HEK293 (cell line): ENCODE measurements around the gene PMAIP1.

Experiments
- EGR2 ChIP-seq: fragments of 450-650 bp; formaldehyde crosslinking; IDR thresholded peaks from 2 replicates; pipeline ENCODE4 v1.5.1; 2016; ENCODE audit warnings: low read depth, missing biosample characterization, missing genetic modification characterization
- FEZF1 ChIP-seq: fragments of 450-650 bp; formaldehyde crosslinking; IDR thresholded peaks from 2 replicates; pipeline ENCODE4 v1.5.1; 2016; ENCODE audit warnings: missing biosample characterization, missing genetic modification characterization
- MEIS1 ChIP-seq: sonication (generic); formaldehyde crosslinking; IDR thresholded peaks from 2 replicates; pipeline ENCODE4 v1.8.1; 2022; ENCODE audit warnings: missing genetic modification reagents, mild to moderate bottlenecking, borderline replicate concordance
- OVOL3 ChIP-seq: fragments of 450-650 bp; formaldehyde crosslinking; IDR thresholded peaks from 2 replicates; pipeline ENCODE4 v1.5.1; 2016; ENCODE audit warnings: missing biosample characterization, missing genetic modification characterization
- REPIN1 ChIP-seq: fragments of 450-650 bp; formaldehyde crosslinking; IDR thresholded peaks from 2 replicates; pipeline ENCODE4 v1.5.1; 2017; ENCODE audit warnings: missing biosample characterization, missing genetic modification characterization, low read depth
- ZFP37 ChIP-seq: fragments of 450-650 bp; formaldehyde crosslinking; IDR thresholded peaks from 2 replicates; pipeline ENCODE4 v1.5.1; 2016; ENCODE audit warnings: missing biosample characterization, missing genetic modification characterization
- ZNF274 ChIP-seq, 2 experiments: fragments of 200-500 bp in 1 of 2; fragments of 450-650 bp in 1 of 2; sonication (Bioruptor generic) in 1 of 2; formaldehyde crosslinking in 1 of 2; IDR thresholded peaks; 2 replicates each; pipeline versions ENCODE4 v1.5.1 to v1.6.1; 2014 to 2016; ENCODE audit warnings: borderline replicate concordance in 1 of 2, inconsistent platforms in 1 of 2, low read length in 1 of 2, missing biosample characterization in 1 of 2, missing genetic modification characterization in 1 of 2
- ZNF426 ChIP-seq: fragments of 450-650 bp; formaldehyde crosslinking; IDR thresholded peaks from 2 replicates; pipeline ENCODE4 v1.5.1; 2017; ENCODE audit warnings: missing biosample characterization, missing genetic modification characterization, mild to moderate bottlenecking, inconsistent platforms, moderate library complexity
- ZNF529 ChIP-seq: fragments of 450-650 bp; formaldehyde crosslinking; IDR thresholded peaks from 2 replicates; pipeline ENCODE4 v1.5.1; 2017; ENCODE audit warnings: missing genetic modification characterization, missing biosample characterization; ENCODE audit not compliant: insufficient replicate concordance
- ZNF530 ChIP-seq: fragments of 450-650 bp; formaldehyde crosslinking; IDR thresholded peaks from 2 replicates; pipeline ENCODE4 v1.5.1; 2016; ENCODE audit warnings: low read depth, missing biosample characterization, missing genetic modification characterization
- ZNF560 ChIP-seq: fragments of 450-650 bp; formaldehyde crosslinking; IDR thresholded peaks from 2 replicates; pipeline ENCODE4 v1.5.1; 2017; ENCODE audit warnings: missing biosample characterization, missing genetic modification characterization, borderline replicate concordance
- ZNF585B ChIP-seq: fragments of 450-650 bp; formaldehyde crosslinking; IDR thresholded peaks from 2 replicates; pipeline ENCODE4 v1.5.1; 2016; ENCODE audit warnings: missing biosample characterization, missing genetic modification characterization
- ZNF626 ChIP-seq: fragments of 450-650 bp; sonication (Bioruptor Pico); formaldehyde crosslinking; IDR thresholded peaks from 2 replicates; pipeline ENCODE4 v1.5.1; 2018; ENCODE audit warnings: missing biosample characterization, missing genetic modification characterization, inconsistent platforms
- ZNF660 ChIP-seq: fragments of 450-650 bp; IDR thresholded peaks from 2 replicates; pipeline ENCODE4 v1.5.1; 2018; ENCODE audit warnings: missing biosample characterization, mild to moderate bottlenecking, missing genetic modification characterization
- ZNF664 ChIP-seq: fragments of 450-650 bp; formaldehyde crosslinking; IDR thresholded peaks from 2 replicates; pipeline ENCODE4 v1.5.1; 2016; ENCODE audit warnings: missing biosample characterization, missing genetic modification characterization
- ZNF768 ChIP-seq: fragments of 450-650 bp; formaldehyde crosslinking; IDR thresholded peaks from 2 replicates; pipeline ENCODE4 v1.5.1; 2018; ENCODE audit warnings: missing biosample characterization, mild to moderate bottlenecking, missing genetic modification characterization
- ZNF777 ChIP-seq: fragments of 450-650 bp; formaldehyde crosslinking; IDR thresholded peaks from 2 replicates; pipeline ENCODE4 v1.5.1; 2017; ENCODE audit warnings: missing biosample characterization, missing genetic modification characterization, borderline replicate concordance
- ZNF830 ChIP-seq: fragments of 450-650 bp; IDR thresholded peaks from 2 replicates; pipeline ENCODE4 v1.5.0; 2018; ENCODE audit warnings: missing biosample characterization, missing genetic modification characterization, low read depth, mild to moderate bottlenecking, moderate library complexity
- ZSCAN23 ChIP-seq: fragments of 450-650 bp; formaldehyde crosslinking; IDR thresholded peaks from 2 replicates; pipeline ENCODE4 v1.5.1; 2016; ENCODE audit warnings: missing biosample characterization, missing genetic modification characterization
- TF ChIP-seq, protein P1 (sequence below): fragments of 450-650 bp; formaldehyde crosslinking; optimal IDR thresholded peaks from 2 replicates; pipeline ENCODE3; 2016; ENCODE audit warnings: missing biosample characterization, mild to moderate bottlenecking, missing genetic modification characterization
- TF ChIP-seq, protein P2 (sequence below): fragments of 450-650 bp; formaldehyde crosslinking; IDR thresholded peaks from 2 replicates; pipeline ENCODE4 v1.5.1; 2016; ENCODE audit warnings: missing biosample characterization, missing genetic modification characterization, borderline replicate concordance
- TF ChIP-seq, protein P3 (sequence below): fragments of 450-650 bp; formaldehyde crosslinking; IDR thresholded peaks from 2 replicates; pipeline ENCODE4 v1.5.1; 2016; ENCODE audit warnings: missing biosample characterization, missing genetic modification characterization
- TF ChIP-seq, protein P4 (sequence below): fragments of 450-650 bp; formaldehyde crosslinking; IDR thresholded peaks from 2 replicates; pipeline ENCODE4 v1.5.1; 2016; ENCODE audit warnings: missing biosample characterization, missing genetic modification characterization
- TF ChIP-seq, protein P5 (sequence below): fragments of 450-650 bp; formaldehyde crosslinking; IDR thresholded peaks from 2 replicates; pipeline ENCODE4 v1.5.1; 2017; ENCODE audit warnings: missing biosample characterization, missing genetic modification characterization
- TF ChIP-seq, protein P6 (sequence below): fragments of 450-650 bp; formaldehyde crosslinking; IDR thresholded peaks from 2 replicates; pipeline ENCODE4 v1.5.1; 2017; ENCODE audit warnings: missing biosample characterization, mild to moderate bottlenecking, missing genetic modification characterization, moderate library complexity

Gene PMAIP1

DNA sequence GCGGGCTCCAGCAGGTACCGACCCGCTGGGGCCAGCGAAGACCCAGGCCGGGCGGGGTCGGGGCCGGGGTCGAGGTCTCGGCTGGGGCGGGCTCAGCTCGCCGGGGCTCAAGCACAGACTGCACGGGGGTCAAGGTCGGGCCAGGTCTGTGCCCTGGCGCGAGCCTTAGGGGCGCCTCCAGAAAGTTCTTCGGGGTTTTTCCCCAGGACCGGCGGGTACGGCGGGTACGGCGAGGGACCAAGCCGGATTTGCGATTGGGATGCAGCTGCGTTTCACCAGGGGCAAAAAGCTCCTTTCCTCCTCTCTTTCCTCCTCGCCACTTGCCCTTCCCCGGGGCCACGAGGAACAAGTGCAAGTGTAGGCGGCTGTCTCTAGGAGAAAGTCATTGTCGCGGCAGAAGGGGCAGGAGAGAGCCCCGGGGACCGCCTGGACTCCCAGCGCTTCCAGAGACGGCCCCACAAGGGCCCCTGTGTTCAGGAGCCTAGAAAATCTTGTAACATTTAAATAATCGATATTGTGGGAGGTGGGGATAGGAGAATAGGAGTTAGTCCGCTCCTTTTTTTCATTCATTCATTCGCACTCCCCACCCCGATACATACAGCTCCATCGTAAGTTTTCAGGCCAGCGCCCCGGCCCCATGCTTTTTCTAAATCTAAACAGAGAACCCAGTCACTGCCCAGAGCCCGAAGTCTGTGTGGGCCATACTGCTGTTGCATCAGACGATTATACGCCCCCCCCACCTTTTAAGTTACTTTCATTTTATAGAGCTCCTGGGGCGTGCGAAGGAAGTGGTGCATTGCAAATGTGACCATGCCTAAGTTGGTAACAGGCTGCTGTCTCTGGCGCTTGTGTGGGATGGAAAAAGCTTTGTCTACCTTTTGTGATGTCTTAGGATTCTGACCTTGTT is 679 bp downstream of the PMAIP1 start (continued):
- TF ChIP-seq, protein P1, sequence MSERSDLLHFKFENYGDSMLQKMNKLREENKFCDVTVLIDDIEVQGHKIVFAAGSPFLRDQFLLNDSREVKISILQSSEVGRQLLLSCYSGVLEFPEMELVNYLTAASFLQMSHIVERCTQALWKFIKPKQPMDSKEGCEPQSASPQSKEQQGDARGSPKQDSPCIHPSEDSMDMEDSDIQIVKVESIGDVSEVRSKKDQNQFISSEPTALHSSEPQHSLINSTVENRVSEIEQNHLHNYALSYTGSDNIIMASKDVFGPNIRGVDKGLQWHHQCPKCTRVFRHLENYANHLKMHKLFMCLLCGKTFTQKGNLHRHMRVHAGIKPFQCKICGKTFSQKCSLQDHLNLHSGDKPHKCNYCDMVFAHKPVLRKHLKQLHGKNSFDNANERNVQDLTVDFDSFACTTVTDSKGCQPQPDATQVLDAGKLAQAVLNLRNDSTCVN = peak; percentile 41
- TF ChIP-seq REPIN1 (no peak), ZNF660 (tag by site-specific recombination) (peak; percentile 77), ZNF560 (no peak), ZNF585B (tag by site-specific recombination) (no peak), ZNF626 (tag by site-specific recombination) (no peak), ZNF530 (no peak), ZNF529 (tag by site-specific recombination) (no peak), EGR2 (tag by site-specific recombination) (peak; percentile 67), ZNF768 (tag by site-specific recombination) (no peak), FEZF1 (tag by site-specific recombination) (peak; percentile 19; the same call in 1 of the 2 replicates), ZNF664 (no peak), ZNF426 (no peak), ZNF274 (IDR thresholded peaks at IDR 0.05; ENCODE audit: low read length) (no peak), ZNF274 (tag by site-specific recombination; IDR thresholded peaks at IDR 0.05; ENCODE audit: borderline replicate concordance) (no peak), ZNF777 (tag by site-specific recombination) (no peak), OVOL3 (tag by site-specific recombination) (no peak), ZNF830 (tag by site-specific recombination) (no peak), ZFP37 (no peak; the same call in 1 of the 2 replicates), MEIS1 (no peak), ZSCAN23 (tag by site-specific recombination) (no peak)
- TF ChIP-seq, protein P2, sequence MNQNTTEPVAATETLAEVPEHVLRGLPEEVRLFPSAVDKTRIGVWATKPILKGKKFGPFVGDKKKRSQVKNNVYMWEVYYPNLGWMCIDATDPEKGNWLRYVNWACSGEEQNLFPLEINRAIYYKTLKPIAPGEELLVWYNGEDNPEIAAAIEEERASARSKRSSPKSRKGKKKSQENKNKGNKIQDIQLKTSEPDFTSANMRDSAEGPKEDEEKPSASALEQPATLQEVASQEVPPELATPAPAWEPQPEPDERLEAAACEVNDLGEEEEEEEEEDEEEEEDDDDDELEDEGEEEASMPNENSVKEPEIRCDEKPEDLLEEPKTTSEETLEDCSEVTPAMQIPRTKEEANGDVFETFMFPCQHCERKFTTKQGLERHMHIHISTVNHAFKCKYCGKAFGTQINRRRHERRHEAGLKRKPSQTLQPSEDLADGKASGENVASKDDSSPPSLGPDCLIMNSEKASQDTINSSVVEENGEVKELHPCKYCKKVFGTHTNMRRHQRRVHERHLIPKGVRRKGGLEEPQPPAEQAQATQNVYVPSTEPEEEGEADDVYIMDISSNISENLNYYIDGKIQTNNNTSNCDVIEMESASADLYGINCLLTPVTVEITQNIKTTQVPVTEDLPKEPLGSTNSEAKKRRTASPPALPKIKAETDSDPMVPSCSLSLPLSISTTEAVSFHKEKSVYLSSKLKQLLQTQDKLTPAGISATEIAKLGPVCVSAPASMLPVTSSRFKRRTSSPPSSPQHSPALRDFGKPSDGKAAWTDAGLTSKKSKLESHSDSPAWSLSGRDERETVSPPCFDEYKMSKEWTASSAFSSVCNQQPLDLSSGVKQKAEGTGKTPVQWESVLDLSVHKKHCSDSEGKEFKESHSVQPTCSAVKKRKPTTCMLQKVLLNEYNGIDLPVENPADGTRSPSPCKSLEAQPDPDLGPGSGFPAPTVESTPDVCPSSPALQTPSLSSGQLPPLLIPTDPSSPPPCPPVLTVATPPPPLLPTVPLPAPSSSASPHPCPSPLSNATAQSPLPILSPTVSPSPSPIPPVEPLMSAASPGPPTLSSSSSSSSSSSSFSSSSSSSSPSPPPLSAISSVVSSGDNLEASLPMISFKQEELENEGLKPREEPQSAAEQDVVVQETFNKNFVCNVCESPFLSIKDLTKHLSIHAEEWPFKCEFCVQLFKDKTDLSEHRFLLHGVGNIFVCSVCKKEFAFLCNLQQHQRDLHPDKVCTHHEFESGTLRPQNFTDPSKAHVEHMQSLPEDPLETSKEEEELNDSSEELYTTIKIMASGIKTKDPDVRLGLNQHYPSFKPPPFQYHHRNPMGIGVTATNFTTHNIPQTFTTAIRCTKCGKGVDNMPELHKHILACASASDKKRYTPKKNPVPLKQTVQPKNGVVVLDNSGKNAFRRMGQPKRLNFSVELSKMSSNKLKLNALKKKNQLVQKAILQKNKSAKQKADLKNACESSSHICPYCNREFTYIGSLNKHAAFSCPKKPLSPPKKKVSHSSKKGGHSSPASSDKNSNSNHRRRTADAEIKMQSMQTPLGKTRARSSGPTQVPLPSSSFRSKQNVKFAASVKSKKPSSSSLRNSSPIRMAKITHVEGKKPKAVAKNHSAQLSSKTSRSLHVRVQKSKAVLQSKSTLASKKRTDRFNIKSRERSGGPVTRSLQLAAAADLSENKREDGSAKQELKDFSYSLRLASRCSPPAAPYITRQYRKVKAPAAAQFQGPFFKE (tag by site-specific recombination) = no peak
- TF ChIP-seq, protein P3, sequence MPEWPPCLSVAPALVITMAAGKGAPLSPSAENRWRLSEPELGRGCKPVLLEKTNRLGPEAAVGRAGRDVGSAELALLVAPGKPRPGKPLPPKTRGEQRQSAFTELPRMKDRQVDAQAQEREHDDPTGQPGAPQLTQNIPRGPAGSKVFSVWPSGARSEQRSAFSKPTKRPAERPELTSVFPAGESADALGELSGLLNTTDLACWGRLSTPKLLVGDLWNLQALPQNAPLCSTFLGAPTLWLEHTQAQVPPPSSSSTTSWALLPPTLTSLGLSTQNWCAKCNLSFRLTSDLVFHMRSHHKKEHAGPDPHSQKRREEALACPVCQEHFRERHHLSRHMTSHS = no peak
- TF ChIP-seq, protein P4, sequence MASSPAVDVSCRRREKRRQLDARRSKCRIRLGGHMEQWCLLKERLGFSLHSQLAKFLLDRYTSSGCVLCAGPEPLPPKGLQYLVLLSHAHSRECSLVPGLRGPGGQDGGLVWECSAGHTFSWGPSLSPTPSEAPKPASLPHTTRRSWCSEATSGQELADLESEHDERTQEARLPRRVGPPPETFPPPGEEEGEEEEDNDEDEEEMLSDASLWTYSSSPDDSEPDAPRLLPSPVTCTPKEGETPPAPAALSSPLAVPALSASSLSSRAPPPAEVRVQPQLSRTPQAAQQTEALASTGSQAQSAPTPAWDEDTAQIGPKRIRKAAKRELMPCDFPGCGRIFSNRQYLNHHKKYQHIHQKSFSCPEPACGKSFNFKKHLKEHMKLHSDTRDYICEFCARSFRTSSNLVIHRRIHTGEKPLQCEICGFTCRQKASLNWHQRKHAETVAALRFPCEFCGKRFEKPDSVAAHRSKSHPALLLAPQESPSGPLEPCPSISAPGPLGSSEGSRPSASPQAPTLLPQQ (tag by site-specific recombination) = peak; percentile 65; the same call in 1 of the 2 replicates
- TF ChIP-seq, protein P5, sequence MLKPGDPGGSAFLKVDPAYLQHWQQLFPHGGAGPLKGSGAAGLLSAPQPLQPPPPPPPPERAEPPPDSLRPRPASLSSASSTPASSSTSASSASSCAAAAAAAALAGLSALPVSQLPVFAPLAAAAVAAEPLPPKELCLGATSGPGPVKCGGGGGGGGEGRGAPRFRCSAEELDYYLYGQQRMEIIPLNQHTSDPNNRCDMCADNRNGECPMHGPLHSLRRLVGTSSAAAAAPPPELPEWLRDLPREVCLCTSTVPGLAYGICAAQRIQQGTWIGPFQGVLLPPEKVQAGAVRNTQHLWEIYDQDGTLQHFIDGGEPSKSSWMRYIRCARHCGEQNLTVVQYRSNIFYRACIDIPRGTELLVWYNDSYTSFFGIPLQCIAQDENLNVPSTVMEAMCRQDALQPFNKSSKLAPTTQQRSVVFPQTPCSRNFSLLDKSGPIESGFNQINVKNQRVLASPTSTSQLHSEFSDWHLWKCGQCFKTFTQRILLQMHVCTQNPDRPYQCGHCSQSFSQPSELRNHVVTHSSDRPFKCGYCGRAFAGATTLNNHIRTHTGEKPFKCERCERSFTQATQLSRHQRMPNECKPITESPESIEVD = no peak
- TF ChIP-seq, protein P6, sequence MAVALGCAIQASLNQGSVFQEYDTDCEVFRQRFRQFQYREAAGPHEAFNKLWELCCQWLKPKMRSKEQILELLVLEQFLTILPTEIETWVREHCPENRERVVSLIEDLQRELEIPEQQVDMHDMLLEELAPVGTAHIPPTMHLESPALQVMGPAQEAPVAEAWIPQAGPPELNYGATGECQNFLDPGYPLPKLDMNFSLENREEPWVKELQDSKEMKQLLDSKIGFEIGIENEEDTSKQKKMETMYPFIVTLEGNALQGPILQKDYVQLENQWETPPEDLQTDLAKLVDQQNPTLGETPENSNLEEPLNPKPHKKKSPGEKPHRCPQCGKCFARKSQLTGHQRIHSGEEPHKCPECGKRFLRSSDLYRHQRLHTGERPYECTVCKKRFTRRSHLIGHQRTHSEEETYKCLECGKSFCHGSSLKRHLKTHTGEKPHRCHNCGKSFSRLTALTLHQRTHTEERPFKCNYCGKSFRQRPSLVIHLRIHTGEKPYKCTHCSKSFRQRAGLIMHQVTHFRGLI (tag by site-specific recombination) = no peak
